Left colon (tissue), 2 donors: ENCODE results near the gene IGSF21. TPM values are rescaled to one million over a fixed set of nuclear protein-coding genes. Genes with fewer than 3 reads are reported as not detected.
"Not testable (repeated sequence)": the region's sequence is repeated elsewhere in the genome, so short reads cannot be mapped to it uniquely, and the experiment has no call there.

ENCODE experiments used
- ATAC-seq: fragments of 200-7000 bp; cut with Tn5 transposase; one replicate; pipeline ENCODE4 v1.9.1; 2020; ENCODE audit warnings: mild to moderate bottlenecking, moderate library complexity
- DNase-seq, 2 donors: peaks; one replicate each; pipeline ENCODE4 v3.0.0-alpha.2; 2020
- intact Hi-C, 2 donors: fragments of 100-400 bp; cut with DNase I in 1 of 2; cut with micrococcal nuclease in 1 of 2; formaldehyde crosslinking; loops; one replicate each; pipeline versions ENCODE4 v1.11.2 to v1.14.0; 2022; cut with DNase I, micrococcal nuclease
- total RNA-seq, 2 donors: library from RNA; stranded (reverse); fragmentation: NEBNext Ultra II Directional; extraction: Animal tissue kit (Norgen Biotek cat#: 25700); gene quantifications; one replicate each; pipeline ENCODE4 v1.2.1, GENCODE V29; 2021
- donor health status: DM: no; HTN: no; CAD: no.
- donor health status: DM: yes; HTN: yes; CAD: no.

The IGSF21 gene
- total RNA-seq, 2 donors from 2014 or later = 0.37 to 2.0 TPM

- no peak for ATAC-seq
- intact Hi-C loops = no loop called here
- no peak for DNase-seq
Observed at GRCh38 chr1:18415448-18416027, 307.9 kb downstream of the IGSF21 start.

GRCh38 chr1:18416126-18416525, 308.5 kb downstream of the IGSF21 start:
- DNase-seq, ATAC-seq, intact Hi-C loops: not testable (repeated sequence)

DNA sequence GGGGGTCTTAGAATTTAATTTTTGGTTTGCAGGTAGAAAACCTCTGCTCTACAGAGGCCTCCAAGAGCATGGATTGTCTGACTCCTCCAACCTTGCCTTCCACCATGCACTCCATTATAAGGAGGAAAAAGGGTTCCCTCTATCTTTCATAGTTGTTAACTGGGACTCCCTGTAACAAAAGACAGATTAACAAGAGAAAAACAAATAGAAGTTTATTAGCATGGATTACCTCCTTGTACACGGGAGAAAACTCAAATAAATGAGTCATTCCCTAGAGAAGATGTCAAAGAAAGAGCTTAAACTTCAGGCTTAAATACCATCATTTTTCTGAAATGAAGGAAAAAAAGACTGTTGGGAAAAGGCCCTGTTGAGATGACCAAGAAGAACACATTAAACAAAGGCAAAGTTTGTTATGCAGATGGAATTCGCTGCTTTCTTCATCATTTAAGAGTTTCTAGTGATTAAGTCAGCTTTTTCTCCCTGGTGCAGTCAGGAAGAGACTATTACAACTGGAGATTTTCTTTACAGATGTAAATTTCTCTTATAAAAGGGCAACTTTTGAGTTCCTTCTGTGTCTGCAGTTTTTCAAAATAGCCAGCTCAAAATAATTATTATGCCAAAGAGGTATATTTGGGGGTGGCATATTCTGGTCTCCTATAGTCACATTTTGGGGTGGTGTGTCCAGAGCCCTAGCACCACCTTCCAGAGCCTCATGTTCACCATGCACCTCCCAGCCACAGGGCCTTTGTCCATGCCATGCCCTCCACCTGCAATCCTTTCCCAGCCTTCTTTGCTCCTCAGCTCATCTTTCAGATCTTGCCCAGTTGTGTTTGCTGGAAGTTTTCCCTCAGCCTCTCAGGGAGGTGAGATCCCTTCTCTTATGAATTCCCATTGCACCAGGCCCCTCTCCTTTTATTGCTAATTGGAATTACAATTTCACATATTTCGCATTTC, 310.0 kb downstream of the IGSF21 start:
- DNase-seq (no peak), ATAC-seq (no peak)
- intact Hi-C loops = no loop called here

GRCh38 chr1:18419113-18419844, 311.7 kb downstream of the IGSF21 start:
- no peak for DNase-seq
- intact Hi-C loops = no loop called here
- ATAC-seq = no peak

DNA sequence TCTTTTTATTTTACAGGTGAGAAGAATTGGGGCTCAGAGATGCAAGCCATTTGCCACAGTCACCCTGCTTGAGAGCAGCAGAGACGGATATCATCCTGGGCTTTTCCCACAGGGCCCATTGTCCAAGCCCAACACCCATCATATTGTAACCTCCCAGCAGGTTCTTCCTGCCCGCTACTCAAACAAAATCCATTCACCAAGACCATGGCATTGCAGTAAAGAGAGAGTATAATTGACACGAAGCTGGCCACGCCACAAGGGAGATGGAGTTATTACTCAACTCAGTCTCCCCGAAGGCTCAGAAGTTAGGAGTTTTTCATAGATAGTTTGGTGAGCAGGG, 312.2 kb downstream of the IGSF21 start:
- DNase-seq (no peak), ATAC-seq (no peak)
- intact Hi-C loops = no loop called here

- ATAC-seq = no peak
- no peak for DNase-seq
- intact Hi-C loops = no loop called here
Observed at GRCh38 chr1:18422076-18422777, 314.6 kb downstream of the IGSF21 start.

DNA sequence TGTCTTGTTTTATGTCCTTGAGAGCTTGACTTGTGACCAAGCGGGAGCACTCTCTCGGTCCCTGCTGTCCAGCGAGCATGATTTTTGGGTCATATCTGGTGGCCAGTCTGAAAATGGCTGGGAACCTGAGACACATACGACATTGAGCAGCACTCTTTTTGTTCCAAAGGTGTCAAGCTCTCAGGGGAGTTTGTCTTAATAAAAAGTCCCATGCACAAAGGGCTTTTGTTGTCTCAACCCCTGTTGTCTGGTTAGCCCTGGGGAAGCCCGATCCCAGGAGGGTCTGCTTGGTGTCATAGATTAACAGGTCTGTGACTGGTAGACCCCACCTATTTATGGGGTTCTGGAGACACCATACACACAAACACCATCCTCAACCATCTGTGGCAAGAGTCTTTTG, 315.4 kb downstream of the IGSF21 start:
- no peak for DNase-seq
- intact Hi-C loops = no loop called here
- no peak for ATAC-seq

- DNase-seq (no peak), ATAC-seq (no peak)
- intact Hi-C loops = no loop called here
Observed at GRCh38 chr1:18426580-18426979, 319.0 kb downstream of the IGSF21 start.
